ENCODE data around the gene TMEM238L. TPM values are rescaled to one million over a fixed set of nuclear protein-coding genes. Genes with fewer than 3 reads are reported as not detected.

Gene TMEM238L
- total RNA-seq, 4 donors from 2014 or later, result 0.42 to 4.8 (median 1.0) TPM

- no peak overlapping the region for H3K4me3 ChIP-seq
- H3K36me3 ChIP-seq, result no peaks in the 10 kb centered on the region
- no peak for DNase-seq
- H3K4me1 ChIP-seq, result peaks cover 33 to 74% (median 54%) of the 10 kb centered on the region in 3 donors
- H3K27me3 ChIP-seq, result no peaks in the 10 kb centered on the region
- no peak for TF ChIP-seq POLR2A (IDR thresholded peaks at IDR 0.05)
- no peak for TF ChIP-seq CTCF (IDR thresholded peaks at IDR 0.05)
- intact Hi-C loops (cut with DNase I), result no loop called here
- WGBS, 2 donors, result 80 to 83% methylated on average over 7 of the region's 7 CpGs
- peak overlapping the region in 2 of 4 donors; percentile 85 to 90 for H3K27ac ChIP-seq
- no peaks in the 10 kb centered on the region for H3K9me3 ChIP-seq
Measured at GRCh38 chr17:10793256-10793655, 10.6 kb downstream of the TMEM238L start.

GRCh38 chr17:10792151-10792550 lies 11.7 kb downstream of the TMEM238L start:
- H3K36me3 ChIP-seq, result no peaks in the 10 kb centered on the region
- 11 to 75% methylated on average over 4 to 7 of the region's 8 CpGs for WGBS, 2 donors
- H3K4me3 ChIP-seq, result no peak overlapping the region
- peak overlapping the region; percentile 80 to 90 (median 85) for H3K27ac ChIP-seq
- peaks cover 29 to 63% (median 44%) of the 10 kb centered on the region in 3 donors for H3K4me1 ChIP-seq
- H3K27me3 ChIP-seq, result no peaks in the 10 kb centered on the region
- H3K9me3 ChIP-seq, result no peaks in the 10 kb centered on the region
- DNase-seq, result no peak
- TF ChIP-seq POLR2A (IDR thresholded peaks at IDR 0.05) (no peak), CTCF (IDR thresholded peaks at IDR 0.05) (no peak)
- intact Hi-C loops (cut with DNase I), result no loop called here

DNA sequence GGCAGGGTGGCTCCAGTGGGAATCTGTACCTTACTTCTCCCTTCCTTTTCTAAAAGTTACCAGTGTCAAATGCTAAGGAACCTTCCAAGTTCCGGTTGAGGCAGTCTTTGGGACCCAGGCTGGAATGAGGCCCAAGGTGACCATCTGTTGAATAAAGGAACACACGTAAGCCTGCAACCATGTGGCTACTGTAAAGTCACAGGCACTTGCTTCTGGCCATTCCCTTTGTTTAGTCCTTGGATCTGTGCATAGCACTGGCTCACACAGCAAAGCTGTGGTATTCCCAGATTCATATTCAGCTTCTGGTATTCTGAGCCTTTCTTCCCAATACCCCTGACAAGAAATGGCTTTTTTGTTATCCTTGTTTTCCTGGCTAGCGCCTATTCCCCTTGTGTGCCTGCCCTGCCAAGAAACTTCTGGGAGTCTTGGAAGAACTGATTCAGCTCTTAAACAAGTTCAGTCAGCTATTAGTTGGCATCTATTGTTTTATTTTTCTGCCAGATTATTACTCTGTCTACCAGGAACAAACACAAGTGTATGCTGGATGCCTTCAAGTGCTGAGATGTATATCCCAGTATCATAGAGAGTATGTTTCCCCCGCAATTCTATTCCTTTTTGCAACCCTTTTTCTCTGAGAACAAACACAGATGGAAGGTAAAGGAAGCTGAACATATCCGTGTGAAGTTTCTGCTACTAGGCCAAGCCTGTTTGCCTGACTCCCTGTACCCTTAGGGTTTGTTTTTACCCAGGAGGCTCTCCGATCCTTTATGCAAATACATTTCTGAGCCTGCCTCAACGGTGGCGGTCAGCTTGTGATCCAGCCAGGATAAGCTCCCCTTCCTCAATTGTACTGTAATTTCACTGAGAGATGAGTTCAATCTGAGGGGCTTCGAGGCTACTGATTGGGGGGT lies 13.2 kb downstream of the TMEM238L start:
- H3K27ac ChIP-seq, result peak overlapping the region; percentile 80 to 90 (median 85)
- 28 to 54% methylated on average over 6 to 9 of the region's 9 CpGs for WGBS, 2 donors
- intact Hi-C loops (cut with DNase I), result no loop called here
- H3K4me3 ChIP-seq, result no peak overlapping the region
- TF ChIP-seq CTCF (IDR thresholded peaks at IDR 0.05) (no peak), POLR2A (IDR thresholded peaks at IDR 0.05) (peak in 1 of 4 donors; percentile 71)
- peaks cover 29 to 64% (median 40%) of the 10 kb centered on the region in 3 donors for H3K4me1 ChIP-seq
- DNase-seq, result no peak
- H3K36me3 ChIP-seq, result no peaks in the 10 kb centered on the region
- H3K27me3 ChIP-seq, result no peaks in the 10 kb centered on the region
- H3K9me3 ChIP-seq, result no peaks in the 10 kb centered on the region

DNA sequence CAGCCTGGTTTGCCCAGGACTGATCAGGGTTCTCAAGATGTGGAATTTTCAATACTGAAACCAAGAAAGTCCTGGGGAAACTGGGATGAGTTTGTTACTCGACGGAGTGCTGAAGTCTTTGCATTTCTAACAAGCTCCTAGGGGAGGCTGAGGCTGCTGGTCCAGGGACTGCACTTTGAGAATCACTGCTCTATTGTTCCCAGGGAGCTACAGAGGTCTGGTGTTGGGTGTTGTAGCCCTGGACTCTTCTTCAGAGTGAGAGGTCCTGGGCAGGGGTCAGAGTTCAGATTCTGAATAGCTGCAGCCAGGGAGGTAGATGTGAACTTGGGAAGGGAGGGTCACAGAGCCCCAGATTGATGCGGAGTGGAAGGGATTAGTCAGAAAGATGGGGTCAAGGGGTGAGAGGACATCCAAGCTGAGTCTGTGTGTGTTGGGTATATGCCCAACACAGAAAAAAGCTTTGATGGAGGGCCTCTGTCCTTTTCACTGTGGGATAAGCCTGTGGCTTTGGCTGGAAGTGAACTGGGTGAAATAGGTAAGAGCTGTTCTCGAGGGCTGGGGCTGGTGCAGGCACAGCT lies 14.1 kb downstream of the TMEM238L start:
- Histone ChIP-seq H3K36me3 (no peaks in the 10 kb centered on the region), H3K4me1 (peaks cover 29 to 71% (median 40%) of the 10 kb centered on the region in 3 donors), H3K27me3 (no peaks in the 10 kb centered on the region), H3K9me3 (no peaks in the 10 kb centered on the region), H3K4me3 (no peak overlapping the region), H3K27ac (peak overlapping the region; percentile 80 to 90 (median 85))
- intact Hi-C loops (cut with DNase I), result no loop called here
- no peak for DNase-seq
- 56 to 60% methylated on average over 4 of the region's 4 CpGs for WGBS, 2 donors
- TF ChIP-seq CTCF (IDR thresholded peaks at IDR 0.05), result no peak
- TF ChIP-seq POLR2A (IDR thresholded peaks at IDR 0.05), result no peak

All from esophagus squamous epithelium (tissue), 5 donors.